IPS DF 6.9 (cell line): ENCODE data around the gene FBXO47.

Experiments
- DNase-seq: peaks from one replicate; pipeline ENCODE4 v3.0.0-alpha.2; 2013; ENCODE audit warnings: low read depth, low spot score
- H3K27ac ChIP-seq: one replicate; pipeline ENCODE4 v1.5.1; 2013; ENCODE audit warnings: low read length, control low read depth
- H3K27me3 ChIP-seq: 2 replicates; pipeline ENCODE4 v1.6.1; 2013; ENCODE audit warnings: mild to moderate bottlenecking, low read length; ENCODE audit not compliant: control insufficient read depth, insufficient read depth
- H3K36me3 ChIP-seq: 2 replicates; pipeline ENCODE4 v1.6.1; 2013; ENCODE audit warnings: low read length; ENCODE audit not compliant: control insufficient read depth, insufficient read depth
- H3K4me1 ChIP-seq: 2 replicates; pipeline ENCODE4 v1.6.1; 2013; ENCODE audit warnings: low read length; ENCODE audit not compliant: control insufficient read depth, insufficient read depth
- H3K4me3 ChIP-seq: 2 replicates; pipeline ENCODE4 v1.5.1; 2013; ENCODE audit warnings: mild to moderate bottlenecking, low read length
- H3K9me3 ChIP-seq: 2 replicates; pipeline ENCODE4 v1.6.1; 2013; ENCODE audit warnings: low read length, inconsistent platforms; ENCODE audit not compliant: control insufficient read depth, insufficient read depth
- WGBS: extraction: QIAGEN DNeasy Blood & Tissue Kit; methylation state at CpG from one replicate; pipeline ENCODE4 v1.1.7; 2013; ENCODE audit warnings: mixed read lengths, missing lambda C conversion rate; ENCODE audit not compliant: insufficient read length, insufficient coverage; 5-methylcytosine and 5-hydroxymethylcytosine counted together

The FBXO47 gene

DNA sequence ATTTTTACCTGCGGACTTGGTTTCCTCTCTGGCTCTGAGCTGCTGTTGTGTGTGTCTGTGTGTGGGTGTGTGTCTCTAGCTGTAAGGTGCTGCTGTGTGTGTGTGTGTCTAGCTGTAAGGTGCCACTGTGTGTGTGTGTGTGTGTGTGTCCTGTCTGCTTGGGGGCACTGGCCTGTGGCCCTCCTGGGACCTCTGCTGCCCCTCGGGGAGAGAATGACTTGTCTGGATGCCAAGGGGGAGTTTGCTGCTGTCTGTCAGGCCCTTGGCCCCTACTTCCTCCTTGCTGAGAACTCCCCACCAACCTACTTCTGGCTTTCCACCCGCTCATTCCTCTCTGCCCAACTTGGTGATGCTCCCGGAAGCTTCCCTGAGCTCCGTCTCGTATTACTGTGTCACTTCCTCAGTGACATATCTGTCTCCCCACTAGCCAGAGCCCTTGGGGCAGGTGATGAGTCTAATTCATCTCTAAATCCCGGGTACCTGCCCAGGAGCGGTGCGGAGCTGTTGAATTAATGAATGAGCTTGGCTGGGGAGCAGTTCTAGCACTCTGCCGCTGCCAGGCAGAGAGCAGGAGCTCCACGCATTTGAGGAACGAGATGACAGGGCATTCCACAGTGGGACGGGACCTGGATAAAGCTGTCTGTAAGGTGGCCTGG is 45.3 kb downstream of the FBXO47 start:
- DNase-seq: no peak
- no peak overlapping the region for H3K27ac ChIP-seq
- H3K27me3 ChIP-seq: no peaks in the 10 kb centered on the region
- no peak overlapping the region for H3K4me3 ChIP-seq
- 0 out of 2 replicates have a peak, but pooled peaks cover 2% of the 10 kb centered on the region for H3K36me3 ChIP-seq
- 0 out of 2 replicates have a peak, but pooled peaks cover 2% of the 10 kb centered on the region for H3K4me1 ChIP-seq
- WGBS: no CpG with 5 or more reads among the region's 13 CpGs
- H3K9me3 ChIP-seq: no peaks in the 10 kb centered on the region

DNA sequence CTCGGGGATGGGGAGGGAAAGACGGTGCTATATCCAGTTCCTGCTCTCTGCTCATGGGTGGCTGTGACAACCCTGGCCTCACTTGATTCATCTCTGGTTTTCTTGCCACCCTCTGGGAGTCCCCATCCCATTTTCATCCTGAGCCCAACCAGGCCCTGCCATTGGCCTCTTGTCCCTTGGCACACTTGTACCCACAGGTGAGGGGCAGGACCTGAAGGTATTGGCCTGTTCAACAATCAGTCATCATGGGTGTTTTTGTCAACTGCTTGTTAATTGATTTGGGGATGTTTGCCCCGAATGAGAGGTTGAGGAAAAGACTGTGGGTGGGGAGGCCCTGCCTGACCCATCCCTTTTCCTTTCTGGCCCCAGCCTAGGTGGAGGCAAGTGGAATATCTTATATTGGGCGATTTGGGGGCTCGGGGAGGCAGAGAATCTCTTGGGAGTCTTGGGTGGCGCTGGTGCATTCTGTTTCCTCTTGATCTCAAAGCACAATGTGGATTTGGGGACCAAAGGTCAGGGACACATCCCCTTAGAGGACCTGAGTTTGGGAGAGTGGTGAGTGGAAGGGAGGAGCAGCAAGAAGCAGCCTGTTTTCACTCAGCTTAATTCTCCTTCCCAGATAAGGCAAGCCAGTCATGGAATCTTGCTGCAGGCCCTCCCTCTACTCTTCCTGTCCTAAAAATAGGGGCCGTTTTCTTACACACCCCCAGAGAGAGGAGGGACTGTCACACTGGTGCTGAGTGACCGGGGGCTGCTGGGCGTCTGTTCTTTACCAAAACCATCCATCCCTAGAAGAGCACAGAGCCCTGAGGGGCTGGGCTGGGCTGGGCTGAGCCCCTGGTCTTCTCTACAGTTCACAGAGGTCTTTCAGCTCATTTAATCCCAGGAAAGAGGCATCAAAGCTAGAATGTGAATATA is 46.6 kb downstream of the FBXO47 start:
- no CpG with 5 or more reads among the region's 9 CpGs for WGBS
- H3K4me1 ChIP-seq: 0 out of 2 replicates have a peak, but pooled peaks cover 2% of the 10 kb centered on the region
- no peak overlapping the region for H3K4me3 ChIP-seq
- H3K27me3 ChIP-seq: no peaks in the 10 kb centered on the region
- H3K27ac ChIP-seq: no peak overlapping the region
- no peak for DNase-seq
- H3K36me3 ChIP-seq: 0 out of 2 replicates have a peak, but pooled peaks cover 2% of the 10 kb centered on the region
- no peaks in the 10 kb centered on the region for H3K9me3 ChIP-seq

DNA sequence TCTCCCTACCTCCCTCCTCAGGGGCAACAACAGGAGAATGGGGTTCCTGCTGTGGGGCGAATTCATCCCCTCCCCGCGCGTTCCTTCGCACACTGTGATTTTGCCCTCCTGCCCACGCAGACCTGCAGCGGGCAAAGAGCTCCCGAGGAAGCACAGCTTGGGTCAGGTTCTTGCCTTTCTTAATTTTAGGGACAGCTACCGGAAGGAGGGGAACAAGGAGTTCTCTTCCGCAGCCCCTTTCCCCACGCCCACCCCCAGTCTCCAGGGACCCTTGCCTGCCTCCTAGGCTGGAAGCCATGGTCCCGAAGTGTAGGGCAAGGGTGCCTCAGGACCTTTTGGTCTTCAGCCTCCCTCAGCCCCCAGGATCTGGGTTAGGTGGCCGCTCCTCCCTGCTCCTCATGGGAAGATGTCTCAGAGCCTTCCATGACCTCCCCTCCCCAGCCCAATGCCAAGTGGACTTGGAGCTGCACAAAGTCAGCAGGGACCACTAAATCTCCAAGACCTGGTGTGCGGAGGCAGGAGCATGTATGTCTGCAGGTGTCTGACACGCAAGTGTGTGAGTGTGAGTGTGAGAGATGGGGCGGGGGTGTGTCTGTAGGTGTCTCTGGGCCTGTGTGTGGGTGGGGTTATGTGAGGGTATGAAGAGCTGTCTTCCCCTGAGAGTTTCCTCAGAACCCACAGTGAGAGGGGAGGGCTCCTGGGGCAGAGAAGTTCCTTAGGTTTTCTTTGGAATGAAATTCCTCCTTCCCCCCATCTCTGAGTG is 47.7 kb downstream of the FBXO47 start:
- no CpG with 5 or more reads among the region's 16 CpGs for WGBS

DNA sequence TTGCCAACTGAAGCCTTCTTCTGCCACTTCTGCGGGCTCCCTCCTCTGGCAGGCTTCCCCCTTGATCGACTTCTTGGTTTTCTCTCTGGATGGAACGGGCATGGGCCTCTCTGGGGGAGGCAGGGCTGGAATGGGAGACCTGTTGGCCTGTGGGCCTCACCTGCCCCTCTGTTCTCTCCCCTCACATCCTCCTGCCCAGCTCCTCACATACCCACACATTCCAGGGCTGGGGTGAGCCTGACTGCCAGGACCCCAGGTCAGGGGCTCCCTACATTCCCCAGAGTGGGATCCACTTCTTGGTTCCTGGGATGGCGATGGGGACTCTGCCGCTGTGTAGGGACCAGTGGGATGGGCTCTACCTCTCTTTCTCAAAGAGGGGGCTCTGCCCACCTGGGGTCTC is 48.3 kb downstream of the FBXO47 start:
- H3K4me3 ChIP-seq: no peak overlapping the region
- no peaks in the 10 kb centered on the region for H3K27me3 ChIP-seq
- H3K27ac ChIP-seq: no peak overlapping the region
- no CpG with 5 or more reads among the region's 5 CpGs for WGBS
- 0 out of 2 replicates have a peak, but pooled peaks cover 2% of the 10 kb centered on the region for H3K4me1 ChIP-seq
- no peak for DNase-seq
- no peaks in the 10 kb centered on the region for H3K9me3 ChIP-seq
- peaks cover 16% of the 10 kb centered on the region; the same call in 1 of the 2 replicates for H3K36me3 ChIP-seq

More for the DNA sequence above, 47.7 kb downstream of the FBXO47 start:
- H3K4me3 ChIP-seq: no peak overlapping the region
- no peak overlapping the region for H3K27ac ChIP-seq
- no peaks in the 10 kb centered on the region for H3K9me3 ChIP-seq
- H3K36me3 ChIP-seq: peaks cover 10% of the 10 kb centered on the region; the same call in 1 of the 2 replicates
- no peak for DNase-seq
- 0 out of 2 replicates have a peak, but pooled peaks cover 2% of the 10 kb centered on the region for H3K4me1 ChIP-seq
- no peaks in the 10 kb centered on the region for H3K27me3 ChIP-seq

DNA sequence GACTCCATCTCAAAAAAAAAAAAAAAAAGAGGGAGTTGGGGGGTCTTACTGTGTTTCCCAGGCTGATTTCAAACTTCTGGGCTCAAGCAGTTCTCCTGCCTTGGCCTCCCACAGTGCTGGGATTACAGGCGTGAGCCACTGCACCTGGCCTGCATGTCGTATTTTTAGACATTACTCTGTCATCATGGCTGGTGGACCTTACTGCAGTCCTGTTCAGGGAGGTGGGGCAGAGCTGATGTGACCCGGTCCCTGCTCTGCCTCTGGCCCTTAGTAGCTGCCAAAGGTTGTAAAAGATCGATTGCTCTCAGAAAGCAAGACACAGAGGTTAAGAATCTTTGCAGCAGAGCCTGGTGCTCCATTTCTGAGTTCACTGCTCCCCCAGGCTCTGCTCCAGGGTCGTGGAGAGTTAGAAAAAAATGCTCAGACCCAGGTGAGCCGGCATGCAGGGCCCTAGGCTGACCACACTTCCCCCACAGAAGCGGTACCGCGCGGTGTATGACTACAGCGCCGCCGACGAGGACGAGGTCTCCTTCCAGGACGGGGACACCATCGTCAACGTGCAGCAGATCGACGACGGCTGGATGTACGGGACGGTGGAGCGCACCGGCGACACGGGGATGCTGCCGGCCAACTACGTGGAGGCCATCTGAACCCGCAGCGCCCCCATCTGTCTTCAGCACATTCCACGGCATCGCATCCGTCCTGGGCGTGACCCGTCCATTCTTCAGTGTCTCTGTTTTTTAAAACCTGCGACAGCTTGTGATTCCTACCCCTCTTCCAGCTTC is 48.9 kb downstream of the FBXO47 start:
- Histone ChIP-seq H3K9me3 (no peaks in the 10 kb centered on the region), H3K4me3 (no peak overlapping the region), H3K27ac (no peak overlapping the region), H3K27me3 (no peaks in the 10 kb centered on the region), H3K4me1 (0 out of 2 replicates have a peak, but pooled peaks cover 2% of the 10 kb centered on the region), H3K36me3 (peaks cover 17% of the 10 kb centered on the region; the same call in 1 of the 2 replicates)
- DNase-seq: no peak
- no CpG with 5 or more reads among the region's 37 CpGs for WGBS

DNA sequence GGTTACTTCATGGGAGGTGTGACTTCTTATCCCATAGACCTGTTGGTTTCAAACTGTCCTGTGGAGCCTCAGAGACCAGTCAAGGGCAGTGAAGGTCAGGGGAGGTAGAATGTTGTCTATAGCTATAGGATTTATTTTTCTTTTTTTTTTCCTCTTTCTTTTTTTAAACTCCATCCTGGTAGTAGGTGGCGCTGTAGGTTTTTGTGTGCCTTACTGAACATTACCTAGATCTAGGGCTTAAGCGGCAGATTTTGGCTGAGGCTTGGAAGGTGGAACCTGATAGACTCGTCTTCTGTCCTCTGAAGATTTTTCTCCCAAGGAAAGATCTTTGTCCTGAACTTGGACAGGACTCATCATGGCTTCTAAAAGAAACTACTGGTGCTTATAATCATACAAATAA is 49.9 kb downstream of the FBXO47 start:
- H3K27ac ChIP-seq: no peak overlapping the region
- no CpG with 5 or more reads among the region's 3 CpGs for WGBS
- H3K4me3 ChIP-seq: no peak overlapping the region
- no peak for DNase-seq
- H3K27me3 ChIP-seq: no peaks in the 10 kb centered on the region
- no peaks in the 10 kb centered on the region for H3K9me3 ChIP-seq
- H3K4me1 ChIP-seq: no peaks in the 10 kb centered on the region
- H3K36me3 ChIP-seq: peaks cover 19% of the 10 kb centered on the region; the same call in 1 of the 2 replicates

DNA sequence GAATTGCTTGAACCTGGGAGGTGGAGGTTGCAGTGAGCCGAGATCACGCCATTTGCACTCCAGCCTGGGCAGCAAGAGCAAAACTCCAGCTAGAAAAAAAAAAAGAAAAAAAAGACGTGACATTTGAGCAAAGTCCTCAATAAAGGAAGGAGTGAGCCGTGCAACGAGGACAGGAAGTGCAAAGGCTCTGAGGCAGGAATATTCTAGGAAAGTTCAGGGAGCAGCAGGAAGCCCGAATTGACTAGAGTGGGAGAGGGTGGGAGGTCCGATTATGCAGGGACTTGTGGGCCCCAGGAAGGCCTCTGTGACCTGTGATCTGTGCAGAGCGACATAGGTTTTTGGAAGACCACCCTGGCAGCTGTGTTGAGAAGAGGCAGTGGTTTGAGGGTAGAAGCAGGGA is 50.4 kb downstream of the FBXO47 start:
- Histone ChIP-seq H3K27ac (no peak overlapping the region), H3K9me3 (no peaks in the 10 kb centered on the region), H3K4me1 (no peaks in the 10 kb centered on the region), H3K36me3 (peaks cover 19% of the 10 kb centered on the region; the same call in 1 of the 2 replicates), H3K4me3 (no peak overlapping the region), H3K27me3 (no peaks in the 10 kb centered on the region)
- no peak for DNase-seq
- no CpG with 5 or more reads among the region's 8 CpGs for WGBS

DNA sequence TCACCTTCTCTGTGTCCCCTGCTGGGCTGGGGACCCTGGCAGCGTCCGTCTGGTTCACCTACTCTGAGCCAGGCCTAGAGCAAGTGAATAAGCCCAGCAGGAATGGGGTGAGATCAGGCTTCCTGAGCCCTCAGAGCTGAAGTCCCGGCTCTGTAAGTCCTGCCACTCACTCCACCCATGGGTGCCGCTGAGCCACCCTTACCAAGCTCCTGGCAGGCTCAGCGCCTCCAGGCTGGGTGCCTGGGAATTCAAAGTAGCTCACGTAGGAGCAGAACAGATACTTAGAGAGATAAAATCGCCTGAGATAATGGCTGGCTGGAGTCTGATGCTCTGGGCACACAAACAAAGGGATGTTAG is 51.6 kb downstream of the FBXO47 start:
- Histone ChIP-seq H3K36me3 (peaks cover 19% of the 10 kb centered on the region; the same call in 1 of the 2 replicates), H3K4me1 (no peaks in the 10 kb centered on the region), H3K27me3 (no peaks in the 10 kb centered on the region), H3K27ac (no peak overlapping the region), H3K9me3 (no peaks in the 10 kb centered on the region), H3K4me3 (no peak overlapping the region)
- no peak for DNase-seq
- no CpG with 5 or more reads among the region's 7 CpGs for WGBS

DNA sequence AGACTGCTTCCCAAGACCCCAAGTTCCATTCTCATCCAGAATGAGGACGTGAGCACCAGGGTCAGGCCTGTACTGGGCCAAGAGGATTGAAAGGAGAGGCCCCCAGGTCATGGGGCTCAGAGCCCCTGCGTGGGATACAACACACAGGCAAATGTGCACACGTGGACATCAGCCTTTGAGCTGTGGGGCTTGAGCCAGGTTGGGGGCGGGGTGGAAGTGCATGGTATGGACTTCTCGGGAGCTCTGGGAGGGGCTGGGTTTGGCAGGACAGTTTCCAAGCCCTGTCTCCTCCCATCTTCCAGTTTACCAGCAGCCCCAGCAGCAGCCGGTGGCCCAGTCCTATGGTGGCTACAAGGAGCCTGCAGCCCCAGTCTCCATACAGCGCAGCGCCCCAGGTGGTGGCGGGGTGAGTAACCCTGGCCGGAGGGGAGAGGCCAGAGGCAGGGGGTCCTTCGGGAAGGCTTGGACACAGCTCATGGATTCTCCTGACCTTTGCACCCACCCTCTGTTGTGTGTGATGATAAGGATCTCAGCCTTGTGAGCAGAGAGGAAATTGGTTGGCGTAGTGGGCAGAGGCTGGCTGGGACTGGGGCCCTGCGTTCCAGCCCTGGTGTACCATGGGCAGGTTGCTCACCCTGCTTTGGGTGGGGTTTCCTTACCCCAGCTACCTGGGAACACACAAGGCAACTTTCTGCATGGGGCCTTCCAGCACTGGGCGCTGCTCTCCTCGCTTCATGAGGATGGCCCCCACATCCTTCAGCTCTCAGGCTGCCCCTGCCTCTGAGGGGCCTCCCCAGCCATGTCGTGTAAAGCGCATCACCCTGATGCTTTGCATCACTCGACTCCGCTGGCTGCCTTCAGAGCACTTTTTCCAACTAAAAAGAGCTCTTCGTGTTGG is 52.2 kb downstream of the FBXO47 start:
- DNase-seq: no peak
- H3K36me3 ChIP-seq: peaks cover 19% of the 10 kb centered on the region; the same call in 1 of the 2 replicates
- WGBS: no CpG with 5 or more reads among the region's 20 CpGs
- no peaks in the 10 kb centered on the region for H3K4me1 ChIP-seq
- no peak overlapping the region for H3K27ac ChIP-seq
- no peaks in the 10 kb centered on the region for H3K27me3 ChIP-seq
- H3K4me3 ChIP-seq: no peak overlapping the region
- H3K9me3 ChIP-seq: no peaks in the 10 kb centered on the region
